PC-9 (cell line): ENCODE data around the gene TMEM151B.

Source experiments
- CTCF ChIP-seq: fragments of 200-600 bp; sonication (generic); conservative IDR thresholded peaks from 2 replicates; pipeline ENCODE4 v1.6.1; 2017; ENCODE audit warnings: mixed run types, antibody characterized with exemption, mild to moderate bottlenecking, moderate library complexity
- EZH2 ChIP-seq: fragments of 200-600 bp; sonication (generic); IDR thresholded peaks from 2 replicates; pipeline ENCODE4 v1.8.0; 2017; ENCODE audit warnings: antibody characterized with exemption, low read depth

GRCh38 chr6:44335631-44336030, 65.4 kb downstream of the TMEM151B start:
- no peak for TF ChIP-seq CTCF
- no peak for TF ChIP-seq EZH2
